HG03378 (cell line): ENCODE results near the gene PHPT1.
"Not testable (repeated sequence)": the region's sequence is repeated elsewhere in the genome, so short reads cannot be mapped to it uniquely, and the experiment has no call there.

Source experiments
- ATAC-seq: cut with Tn5 transposase; IDR thresholded peaks from one replicate; pipeline ENCODE4 v1.9.1; 2021; ENCODE audit warnings: mild to moderate bottlenecking, moderate library complexity; ENCODE audit not compliant: unreplicated experiment

The PHPT1 gene

DNA sequence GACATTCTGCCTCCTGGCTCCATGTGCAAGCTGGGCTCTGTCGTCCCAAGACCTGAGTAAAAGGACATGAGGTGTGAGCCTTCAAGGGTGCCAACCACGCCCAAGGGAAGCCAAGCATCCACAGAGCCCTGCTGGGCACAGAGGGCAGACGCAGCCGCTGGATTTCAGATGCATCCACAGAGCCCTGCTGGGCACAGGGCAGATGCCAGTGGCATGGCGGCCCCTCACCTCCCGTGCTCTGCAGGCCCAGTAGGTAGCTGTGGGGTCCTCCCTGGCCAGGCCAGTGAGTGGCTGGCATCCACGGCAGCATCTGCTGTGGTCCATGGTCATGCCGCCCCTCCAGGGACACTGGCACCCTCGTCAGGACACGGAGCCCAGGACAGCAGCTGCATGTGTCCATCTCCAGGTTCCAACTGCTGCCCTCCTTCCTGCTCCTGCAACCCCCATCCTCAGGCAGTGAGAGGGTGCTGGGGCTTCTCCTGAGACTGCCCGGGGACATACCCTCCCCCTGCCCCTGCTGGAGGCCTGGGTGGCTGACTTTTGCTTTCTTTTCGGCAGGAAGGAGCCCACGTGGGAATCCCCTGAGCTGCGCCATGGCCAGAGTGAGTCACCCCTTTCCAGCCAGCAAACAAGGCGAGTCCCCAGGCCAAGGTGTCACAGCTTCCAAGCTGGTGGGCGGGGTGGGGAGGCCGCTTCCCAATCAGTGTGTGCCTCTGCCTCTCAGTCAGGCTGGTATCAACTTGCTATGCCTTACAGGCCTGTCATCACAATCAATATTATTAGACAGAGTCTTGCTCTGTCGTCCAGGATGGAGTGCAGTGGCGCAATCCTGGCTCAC, 33.1 kb downstream of the PHPT1 start:
- ATAC-seq = no peak

DNA sequence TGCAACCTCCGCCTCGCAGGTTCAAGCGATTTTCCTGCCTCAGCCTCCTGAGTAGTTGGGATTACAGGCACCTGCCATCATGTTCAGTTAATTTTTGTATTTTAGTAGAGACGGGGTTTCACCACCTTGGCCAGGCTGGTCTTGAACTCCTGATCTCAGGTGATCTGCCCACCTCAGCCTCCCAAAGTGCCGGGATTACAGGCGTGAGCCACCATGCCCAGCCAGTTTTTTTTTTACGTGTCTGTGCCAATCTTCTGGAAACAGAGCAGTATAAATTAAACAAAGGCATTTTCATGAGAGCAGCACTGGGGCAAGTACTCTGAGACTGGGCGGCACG, 33.7 kb downstream of the PHPT1 start:
- not testable (repeated sequence) for ATAC-seq

DNA sequence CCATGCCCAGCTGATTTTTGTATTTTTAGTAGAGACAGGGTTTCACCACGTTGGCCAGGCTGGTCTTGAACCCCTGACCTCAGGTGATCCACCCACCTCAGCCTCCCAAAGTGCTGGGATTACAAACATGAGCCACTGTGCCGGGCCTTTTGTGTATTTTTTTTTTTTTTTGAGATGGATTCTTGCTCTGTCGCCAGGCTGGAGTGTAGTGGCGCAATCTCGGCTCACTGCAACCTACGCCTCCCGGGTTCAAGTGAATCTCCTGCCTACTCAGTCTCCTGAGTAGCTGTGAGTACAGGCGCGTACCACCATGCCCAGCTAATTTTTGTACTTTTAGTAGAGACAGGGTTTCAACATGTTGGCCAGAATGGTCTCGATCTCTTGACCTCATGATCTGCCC, 34.5 kb downstream of the PHPT1 start:
- ATAC-seq = not testable (repeated sequence)

DNA sequence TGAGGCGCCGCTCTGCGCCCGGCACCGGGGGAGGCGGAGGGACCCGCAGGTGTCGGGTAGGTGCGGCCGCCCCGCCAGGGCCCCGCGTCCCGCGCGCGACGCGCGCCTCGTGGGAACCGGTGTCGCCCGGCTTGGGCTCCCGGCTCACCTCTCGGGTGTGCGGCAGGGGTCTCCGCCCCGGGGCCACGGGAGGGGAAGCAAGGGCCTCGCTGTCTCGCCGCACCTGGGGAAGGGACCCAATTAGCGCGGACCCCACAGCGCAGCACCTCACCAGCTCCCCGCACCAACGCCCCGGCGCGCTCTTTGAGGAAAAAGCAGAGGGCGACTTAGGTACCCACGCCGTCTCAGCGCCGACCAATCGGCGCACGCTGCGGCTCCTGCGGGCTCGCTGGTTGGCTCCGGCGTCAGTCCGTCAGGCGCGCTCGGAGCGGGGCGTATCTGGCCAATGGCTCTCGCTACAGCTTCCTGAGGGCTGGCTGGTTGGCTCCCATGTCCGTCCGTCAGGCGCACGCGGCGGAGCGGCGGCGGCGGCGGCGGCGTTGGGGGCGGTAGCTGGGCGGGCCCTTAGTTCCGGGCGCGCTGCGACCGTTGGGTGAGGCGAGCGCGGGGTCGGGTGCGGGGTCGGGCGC, 36.9 kb downstream of the PHPT1 start, which contains the start of gene TRAF2:
TRAF2 (plus strand) TSS at position 567 of the 629 bp plus-strand sequence. CDS start 12,225 bp downstream, outside the sequence.
- ATAC-seq = peak; percentile 51

DNA sequence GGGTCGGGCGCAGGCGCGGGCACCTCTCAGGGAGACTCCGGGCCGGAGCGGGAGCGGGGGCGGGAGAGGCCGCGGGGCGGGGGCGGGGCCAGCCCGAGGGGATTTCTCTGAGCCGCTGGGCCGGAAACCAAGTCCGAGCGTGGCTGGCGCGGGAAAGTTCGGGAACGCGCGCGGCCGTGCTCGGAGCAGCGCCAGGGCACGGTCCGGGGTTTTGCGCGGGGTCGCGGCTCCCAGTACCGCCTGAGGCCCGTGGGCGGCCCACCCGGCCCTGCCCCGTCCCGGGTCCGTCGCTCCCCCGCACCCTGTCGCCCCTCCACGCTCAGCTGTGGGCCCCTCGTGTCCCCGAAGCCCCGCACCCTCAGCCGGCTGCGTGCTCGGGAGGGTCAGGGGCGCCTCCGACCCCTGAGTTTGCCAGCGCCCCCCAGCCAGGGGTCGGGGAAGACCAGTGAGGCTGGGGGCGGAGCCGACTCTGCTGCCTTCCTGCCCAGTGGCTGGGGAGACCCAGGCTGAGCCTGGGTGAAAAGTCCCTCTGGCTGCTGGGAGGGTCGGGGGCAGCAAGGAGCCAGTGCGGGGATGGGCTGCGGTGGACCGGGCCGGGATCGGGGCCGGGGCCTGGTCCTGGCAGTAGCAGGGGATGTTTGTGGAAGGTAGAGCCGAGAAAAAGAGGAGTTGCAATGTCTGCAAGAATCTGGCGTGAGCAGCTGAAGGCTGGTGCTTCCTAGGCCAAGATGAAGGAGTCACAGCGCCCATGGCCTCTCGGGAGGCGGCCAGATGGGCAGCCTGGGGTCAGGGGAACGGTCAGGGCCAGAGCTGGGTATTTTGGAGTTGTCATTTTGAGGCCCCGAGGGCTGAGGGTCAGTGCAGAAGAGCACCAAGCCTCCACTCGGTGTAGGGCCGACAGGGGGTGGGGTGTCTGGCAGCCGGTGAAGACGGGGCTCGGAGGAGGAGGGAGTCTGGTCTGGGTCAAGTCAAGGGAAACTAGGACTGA, 37.7 kb downstream of the PHPT1 start:
- peak; percentile 21 for ATAC-seq

DNA sequence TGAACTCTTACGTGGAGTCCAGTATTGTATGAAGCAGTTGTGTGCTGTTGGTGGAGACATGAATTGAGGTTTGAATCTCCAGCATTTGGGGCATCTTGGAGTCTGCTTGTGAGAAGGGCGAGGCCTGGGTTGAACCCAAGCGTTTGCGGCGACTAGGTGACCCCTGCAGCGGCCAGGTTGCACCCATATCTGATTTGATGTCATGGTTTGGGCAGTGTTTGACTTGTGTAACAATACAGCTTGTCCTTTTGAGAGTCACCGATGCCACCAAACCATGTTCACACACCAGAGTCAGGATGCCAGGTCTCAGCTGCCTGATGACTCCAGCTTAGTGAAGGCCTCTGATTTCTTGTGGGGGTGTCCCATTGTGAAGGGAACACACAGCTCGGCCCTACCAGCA, 39.2 kb downstream of the PHPT1 start:
- no peak for ATAC-seq

DNA sequence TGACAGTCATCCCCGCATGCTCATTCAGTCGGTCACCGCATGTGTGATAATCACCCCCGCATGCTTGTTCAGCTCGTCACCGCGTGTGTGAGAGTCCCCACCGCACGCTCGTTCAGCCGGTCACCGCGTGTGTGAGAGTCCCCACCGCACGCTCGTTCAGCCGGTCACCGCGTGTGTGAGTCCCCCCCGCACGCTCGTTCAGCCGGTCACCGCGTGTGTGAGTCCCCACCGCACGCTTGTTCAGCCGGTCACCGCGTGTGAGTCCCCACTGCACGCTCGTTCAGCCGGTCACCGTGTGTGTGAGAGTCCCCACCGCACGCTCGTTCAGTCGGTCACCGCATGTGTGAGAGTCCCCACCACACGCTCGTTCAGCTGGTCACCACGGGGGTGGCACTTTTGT, 40.6 kb downstream of the PHPT1 start:
- no peak for ATAC-seq

DNA sequence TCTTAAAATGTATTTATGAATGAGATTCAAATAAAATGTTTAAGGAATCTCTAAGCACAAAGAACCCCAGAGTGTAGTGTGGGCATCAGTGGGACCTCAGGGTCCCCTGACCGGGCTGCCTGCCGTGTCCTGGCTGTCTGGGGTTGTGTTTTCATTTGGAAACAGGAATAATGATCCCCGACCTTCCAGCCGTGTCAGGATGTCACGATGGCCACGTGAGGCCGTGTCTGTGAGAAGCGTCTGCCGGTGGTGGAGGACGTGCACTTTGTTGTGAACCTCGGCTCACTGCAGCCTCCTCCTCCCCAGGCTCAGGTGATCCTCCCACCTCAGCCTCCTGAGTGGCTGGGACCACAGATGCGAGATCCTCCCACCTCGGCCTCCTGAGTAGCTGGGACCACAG, 41.5 kb downstream of the PHPT1 start:
- ATAC-seq = no peak

DNA sequence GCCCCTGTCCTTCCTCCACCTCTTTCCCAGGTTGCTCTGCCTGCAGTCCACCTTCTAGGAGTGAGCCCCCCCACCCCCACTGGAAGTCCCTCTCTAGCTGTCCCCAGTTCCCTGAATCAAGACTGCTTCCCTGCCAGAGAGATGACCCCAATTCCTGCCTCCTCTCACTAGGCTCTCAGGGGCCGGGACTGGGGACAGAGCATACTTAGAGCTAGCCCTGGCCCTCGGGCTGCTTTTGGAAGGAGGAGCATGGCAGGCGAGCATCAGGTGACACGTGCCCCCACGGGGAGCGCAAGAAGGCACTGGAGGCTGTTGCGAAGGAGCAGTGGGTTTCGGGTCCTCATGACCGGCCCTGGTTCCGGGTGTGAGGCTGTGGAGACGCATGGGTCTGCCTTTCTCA, 46.8 kb downstream of the PHPT1 start:
- no peak for ATAC-seq

DNA sequence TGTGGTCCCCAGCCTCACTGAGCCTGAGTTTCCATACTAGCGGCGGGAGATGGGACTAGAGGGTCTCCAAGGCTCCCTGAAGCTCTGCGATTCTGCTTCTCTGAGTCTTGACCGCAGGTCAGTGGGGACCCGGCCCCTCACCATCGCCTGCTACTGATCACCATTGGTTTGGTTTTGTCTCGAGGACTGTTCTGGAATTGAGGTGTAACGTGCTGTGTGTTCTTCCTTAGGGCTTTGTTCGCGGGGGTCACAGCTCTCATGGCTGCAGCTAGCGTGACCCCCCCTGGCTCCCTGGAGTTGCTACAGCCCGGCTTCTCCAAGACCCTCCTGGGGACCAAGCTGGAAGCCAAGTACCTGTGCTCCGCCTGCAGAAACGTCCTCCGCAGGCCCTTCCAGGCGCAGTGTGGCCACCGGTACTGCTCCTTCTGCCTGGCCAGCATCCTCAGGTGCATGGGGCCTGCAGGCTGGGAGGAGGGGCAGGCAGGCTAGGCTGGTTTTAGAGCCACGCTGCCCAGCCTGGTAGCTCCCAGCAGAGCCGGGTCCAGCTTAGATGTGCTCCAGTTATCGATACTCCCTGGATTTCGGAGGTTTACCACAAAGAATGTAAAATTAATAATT, 49.4 kb downstream of the PHPT1 start:
- ATAC-seq = no peak

DNA sequence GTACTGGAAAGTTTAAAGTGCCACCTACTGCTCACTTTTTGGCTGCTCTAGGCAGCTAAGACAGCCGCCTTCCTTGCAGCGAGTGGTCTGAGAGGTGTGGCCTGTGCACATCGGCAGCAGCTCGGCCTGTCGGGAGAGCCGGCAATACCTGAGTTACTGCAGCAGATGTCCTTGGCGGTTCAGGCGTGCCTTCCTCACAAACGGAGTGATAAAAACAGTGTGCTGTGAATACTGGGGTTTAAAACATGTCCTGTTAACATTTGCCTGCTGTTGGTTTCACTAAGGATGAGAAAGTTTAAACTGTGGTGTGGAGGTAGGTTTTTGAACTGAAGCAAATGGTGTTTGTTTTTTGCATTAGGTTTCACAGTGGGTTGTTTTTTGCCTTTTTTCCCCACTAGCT, 50.0 kb downstream of the PHPT1 start:
- ATAC-seq = no peak

DNA sequence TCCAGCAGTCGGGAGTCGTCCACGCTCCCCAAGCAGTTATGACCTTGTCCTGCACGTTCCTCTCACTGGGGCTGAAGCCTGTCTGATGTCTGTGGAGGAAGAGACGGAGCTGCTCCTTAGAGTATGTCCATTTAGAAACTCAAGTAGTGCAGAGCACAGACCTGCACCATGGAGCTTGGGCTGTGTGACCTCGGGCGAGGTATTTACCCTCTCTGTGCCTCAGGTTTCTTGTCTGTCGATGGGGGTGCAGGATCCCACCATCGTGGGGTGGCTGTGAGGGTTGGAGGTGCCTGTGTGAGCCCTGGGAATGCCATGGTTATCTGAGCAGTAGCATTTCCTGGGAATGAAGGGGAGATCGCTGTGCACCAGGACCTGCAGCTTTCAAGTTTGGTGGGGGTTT, 51.3 kb downstream of the PHPT1 start:
- ATAC-seq = no peak
